GM12874 (cell line): Measurements from ENCODE around the gene SLC5A11.

Experiments
- CTCF ChIP-seq: IDR thresholded peaks from 2 replicates; pipeline ENCODE4 v1.5.1; 2011; ENCODE audit warnings: low read depth, mild to moderate bottlenecking, control low read depth, low read length, moderate library complexity; ENCODE audit not compliant: insufficient read depth

Gene SLC5A11

GRCh38 chr16:24900230-24900629 lies 54.5 kb downstream of the SLC5A11 start:
- TF ChIP-seq CTCF: no peak

GRCh38 chr16:24906199-24906808 lies 60.5 kb downstream of the SLC5A11 start:
- peak; percentile 16; the same call in 1 of the 2 replicates for TF ChIP-seq CTCF

GRCh38 chr16:24906901-24907300 lies 61.1 kb downstream of the SLC5A11 start:
- TF ChIP-seq CTCF: no peak

- TF ChIP-seq CTCF: no peak
These were observed 63.0 kb downstream of the SLC5A11 start for GRCh38 chr16:24908716-24909115.

GRCh38 chr16:24909856-24910255 lies 64.1 kb downstream of the SLC5A11 start:
- TF ChIP-seq CTCF: no peak

- no peak for TF ChIP-seq CTCF
These were observed 69.3 kb downstream of the SLC5A11 start for GRCh38 chr16:24915019-24915418.

- no peak for TF ChIP-seq CTCF
These were observed 69.8 kb downstream of the SLC5A11 start for GRCh38 chr16:24915576-24915975.
